ENCODE results near the gene DCX. TPM values are rescaled to one million over a fixed set of nuclear protein-coding genes. Genes with fewer than 3 reads are reported as not detected.

The DCX gene
- total RNA-seq, 4 donors from 2014 or later, result not detected

GRCh38 chrX:111376897-111377578, 35.0 kb downstream of the DCX start:
- intact Hi-C loops (cut with DNase I; ENCODE audit: low total_unique reads), result no loop called here

GRCh38 chrX:111376486-111376885, 35.5 kb downstream of the DCX start:
- no peaks in the 10 kb centered on the region for H3K9me3 ChIP-seq
- H3K4me3 ChIP-seq, result no peak overlapping the region
- 39% methylated on average over 3 of the region's 3 CpGs; no CpG with 5 or more reads in 1 of the 2 donors for WGBS, 2 donors (ENCODE audit: low coverage in 1 of 2)
- intact Hi-C loops (cut with DNase I; ENCODE audit: low total_unique reads), result no loop called here
- no peaks in the 10 kb centered on the region for H3K4me1 ChIP-seq
- no peak overlapping the region for H3K27ac ChIP-seq
- H3K36me3 ChIP-seq, result no peaks in the 10 kb centered on the region
- TF ChIP-seq POLR2AphosphoS5 (IDR thresholded peaks at IDR 0.05), result no peak
- TF ChIP-seq POLR2A (IDR thresholded peaks at IDR 0.05), result no peak
- TF ChIP-seq EP300 (IDR thresholded peaks at IDR 0.05; ENCODE audit: low read depth), result no peak
- TF ChIP-seq, protein P1, sequence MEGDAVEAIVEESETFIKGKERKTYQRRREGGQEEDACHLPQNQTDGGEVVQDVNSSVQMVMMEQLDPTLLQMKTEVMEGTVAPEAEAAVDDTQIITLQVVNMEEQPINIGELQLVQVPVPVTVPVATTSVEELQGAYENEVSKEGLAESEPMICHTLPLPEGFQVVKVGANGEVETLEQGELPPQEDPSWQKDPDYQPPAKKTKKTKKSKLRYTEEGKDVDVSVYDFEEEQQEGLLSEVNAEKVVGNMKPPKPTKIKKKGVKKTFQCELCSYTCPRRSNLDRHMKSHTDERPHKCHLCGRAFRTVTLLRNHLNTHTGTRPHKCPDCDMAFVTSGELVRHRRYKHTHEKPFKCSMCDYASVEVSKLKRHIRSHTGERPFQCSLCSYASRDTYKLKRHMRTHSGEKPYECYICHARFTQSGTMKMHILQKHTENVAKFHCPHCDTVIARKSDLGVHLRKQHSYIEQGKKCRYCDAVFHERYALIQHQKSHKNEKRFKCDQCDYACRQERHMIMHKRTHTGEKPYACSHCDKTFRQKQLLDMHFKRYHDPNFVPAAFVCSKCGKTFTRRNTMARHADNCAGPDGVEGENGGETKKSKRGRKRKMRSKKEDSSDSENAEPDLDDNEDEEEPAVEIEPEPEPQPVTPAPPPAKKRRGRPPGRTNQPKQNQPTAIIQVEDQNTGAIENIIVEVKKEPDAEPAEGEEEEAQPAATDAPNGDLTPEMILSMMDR (IDR thresholded peaks at IDR 0.05), result no peak
- no peaks in the 10 kb centered on the region for H3K27me3 ChIP-seq
- no peak for DNase-seq
- in situ Hi-C loops (cut with MboI; ENCODE audit: low pct_ligation_motif_present in 1 of 4, low pct_unique_long_range_greater_than_20kb in 1 of 4, low sequenced_read_pairs in 3 of 4), result no loop called here

More at GRCh38 chrX:111376897-111377578, 35.0 kb downstream of the DCX start:
- TF ChIP-seq POLR2AphosphoS5 (IDR thresholded peaks at IDR 0.05), result no peak
- no peak for TF ChIP-seq POLR2A (IDR thresholded peaks at IDR 0.05)
- TF ChIP-seq, protein P1 (IDR thresholded peaks at IDR 0.05), result no peak
- Histone ChIP-seq H3K36me3 (no peaks in the 10 kb centered on the region), H3K4me1 (no peaks in the 10 kb centered on the region), H3K27ac (no peak overlapping the region), H3K4me3 (no peak overlapping the region), H3K27me3 (no peaks in the 10 kb centered on the region), H3K9me3 (no peaks in the 10 kb centered on the region)
- WGBS, 2 donors (ENCODE audit: low coverage in 1 of 2), result 0 to 45% methylated on average over 1 to 6 of the region's 6 CpGs
- in situ Hi-C loops (cut with MboI; ENCODE audit: low pct_ligation_motif_present in 1 of 4, low pct_unique_long_range_greater_than_20kb in 1 of 4, low sequenced_read_pairs in 3 of 4), result no loop called here
- DNase-seq, result no peak

DNA sequence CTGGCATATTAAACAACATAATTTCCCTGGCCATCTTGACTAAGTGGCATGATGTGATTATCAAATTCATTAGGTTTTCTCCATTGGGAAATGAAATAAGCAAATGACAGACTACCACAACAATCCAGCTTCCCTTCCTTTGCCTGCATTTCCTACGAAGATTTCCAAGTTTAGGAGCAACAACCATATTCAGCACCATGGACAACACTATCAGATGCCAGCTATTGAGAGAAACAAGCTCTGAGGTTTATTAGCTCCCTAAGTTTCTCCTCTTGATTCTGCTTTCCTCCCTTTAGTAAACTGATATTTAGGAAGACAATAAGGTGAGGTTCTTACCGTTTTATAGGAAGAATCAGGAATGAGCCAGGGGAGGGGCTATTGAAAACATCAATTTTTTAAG, 36.2 kb downstream of the DCX start:
- intact Hi-C loops (cut with DNase I; ENCODE audit: low total_unique reads), result no loop called here
- TF ChIP-seq POLR2A (IDR thresholded peaks at IDR 0.05), result no peak
- TF ChIP-seq POLR2AphosphoS5 (IDR thresholded peaks at IDR 0.05), result no peak
- TF ChIP-seq, protein P1 (IDR thresholded peaks at IDR 0.05), result no peak
- no peak for TF ChIP-seq EP300 (IDR thresholded peaks at IDR 0.05; ENCODE audit: low read depth)
- DNase-seq, result no peak
- no peaks in the 10 kb centered on the region for H3K9me3 ChIP-seq
- no peak overlapping the region for H3K27ac ChIP-seq
- 8 to 20% methylated on average over 2 of the region's 2 CpGs for WGBS, 2 donors (ENCODE audit: low coverage in 1 of 2)
- no peak overlapping the region for H3K4me3 ChIP-seq
- H3K4me1 ChIP-seq, result no peaks in the 10 kb centered on the region
- no peaks in the 10 kb centered on the region for H3K27me3 ChIP-seq
- no peaks in the 10 kb centered on the region for H3K36me3 ChIP-seq
- in situ Hi-C loops (cut with MboI; ENCODE audit: low pct_ligation_motif_present in 1 of 4, low pct_unique_long_range_greater_than_20kb in 1 of 4, low sequenced_read_pairs in 3 of 4), result no loop called here

DNA sequence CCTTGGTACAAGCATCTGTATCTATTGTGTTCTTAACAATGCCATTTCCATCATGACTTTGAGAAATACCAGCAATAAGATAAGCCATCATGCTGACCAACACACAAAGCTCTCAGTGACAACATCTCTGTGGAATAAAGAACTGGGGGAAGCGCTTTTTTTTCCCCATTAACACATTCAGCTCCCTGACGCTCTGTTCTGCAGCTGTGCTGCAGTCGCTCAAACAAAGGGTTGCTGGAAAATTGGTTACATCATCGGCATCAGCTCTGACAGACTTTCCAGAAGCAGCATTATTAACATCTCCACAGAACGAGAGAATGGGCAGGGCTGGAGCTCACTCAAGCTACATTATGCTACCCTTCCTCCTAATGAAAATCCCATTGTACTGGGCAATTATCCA, 39.9 kb downstream of the DCX start:
- H3K4me1 ChIP-seq, result no peaks in the 10 kb centered on the region
- H3K36me3 ChIP-seq, result no peaks in the 10 kb centered on the region
- no peak overlapping the region for H3K4me3 ChIP-seq
- no peak for TF ChIP-seq EP300 (IDR thresholded peaks at IDR 0.05; ENCODE audit: low read depth)
- no peak for TF ChIP-seq POLR2A (IDR thresholded peaks at IDR 0.05)
- no peak for TF ChIP-seq POLR2AphosphoS5 (IDR thresholded peaks at IDR 0.05)
- TF ChIP-seq, protein P1 (IDR thresholded peaks at IDR 0.05), result no peak
- H3K27ac ChIP-seq, result no peak overlapping the region
- no peaks in the 10 kb centered on the region for H3K27me3 ChIP-seq
- whole genome bisulfite sequencing, 2 donors (ENCODE audit: low coverage in 1 of 2), result 58% methylated on average over 5 of the region's 5 CpGs; no CpG with 5 or more reads in 1 of the 2 donors
- intact Hi-C loops (cut with DNase I; ENCODE audit: low total_unique reads), result no loop called here
- in situ Hi-C loops (cut with MboI; ENCODE audit: low pct_ligation_motif_present in 1 of 4, low pct_unique_long_range_greater_than_20kb in 1 of 4, low sequenced_read_pairs in 3 of 4), result no loop called here
- no peaks in the 10 kb centered on the region for H3K9me3 ChIP-seq
- no peak for DNase-seq
